Activated T-cell treated with anti-CD3 and anti-CD28 coated beads for 4 hours (primary cell): Measurements from ENCODE around the gene RNASE11.
"Not testable (repeated sequence)": the region's sequence is repeated elsewhere in the genome, so short reads cannot be mapped to it uniquely, and the experiment has no call there.

ENCODE experiments used
- DNase-seq: peaks from one replicate; pipeline ENCODE4 v3.0.0-alpha.2; 2020

RNASE11 gene

GRCh38 chr14:20578325-20578724 lies 9.5 kb downstream of the RNASE11 start:
- DNase-seq = no peak

GRCh38 chr14:20572382-20572990 lies 15.3 kb downstream of the RNASE11 start:
- not testable (repeated sequence) for DNase-seq

- not testable (repeated sequence) for DNase-seq
Observed at GRCh38 chr14:20570720-20571119, 17.1 kb downstream of the RNASE11 start.

GRCh38 chr14:20569865-20570264 lies 17.9 kb downstream of the RNASE11 start:
- DNase-seq = not testable (repeated sequence)

GRCh38 chr14:20569066-20569465 lies 18.7 kb downstream of the RNASE11 start:
- no peak for DNase-seq

GRCh38 chr14:20568393-20568792 lies 19.4 kb downstream of the RNASE11 start:
- no peak for DNase-seq

GRCh38 chr14:20567199-20567598 lies 20.6 kb downstream of the RNASE11 start:
- DNase-seq = not testable (repeated sequence)

- DNase-seq = no peak
Observed at GRCh38 chr14:20564501-20564997, 23.3 kb downstream of the RNASE11 start.

- DNase-seq = no peak
Observed at GRCh38 chr14:20563971-20564370, 23.8 kb downstream of the RNASE11 start.

- DNase-seq = no peak
Observed at GRCh38 chr14:20560961-20561360, 26.8 kb downstream of the RNASE11 start, which contains the start of gene RNASE9. Gene RNASE9 (minus strand): TSS chr14:20561047.

- DNase-seq = no peak
Observed at GRCh38 chr14:20559461-20559904, 28.3 kb downstream of the RNASE11 start.

GRCh38 chr14:20557212-20557542 lies 30.6 kb downstream of the RNASE11 start:
- no peak for DNase-seq

- no peak for DNase-seq
Observed at GRCh38 chr14:20556500-20557211, 31.1 kb downstream of the RNASE11 start.

- DNase-seq = no peak
Observed at GRCh38 chr14:20555845-20556244, 32.0 kb downstream of the RNASE11 start.

GRCh38 chr14:20553024-20553423 lies 34.8 kb downstream of the RNASE11 start:
- no peak for DNase-seq

- DNase-seq = no peak
Observed at GRCh38 chr14:20551606-20552005, 36.2 kb downstream of the RNASE11 start.

- DNase-seq = no peak
Observed at GRCh38 chr14:20550926-20551325, 36.9 kb downstream of the RNASE11 start.

GRCh38 chr14:20548414-20549158 lies 39.2 kb downstream of the RNASE11 start:
- no peak for DNase-seq

GRCh38 chr14:20546877-20547276 lies 40.9 kb downstream of the RNASE11 start:
- DNase-seq = no peak

- DNase-seq = no peak
Observed at GRCh38 chr14:20539906-20540305, 47.9 kb downstream of the RNASE11 start.
